NCI-H1105 treated with DMSO at 0.1 percent for 48 hours (cell line): ENCODE measurements around the gene LTBP4.

Source experiments
- DNase-seq: peaks from one replicate; lab custom pipeline; 2025; lab: John Stamatoyannopoulos, UW

Gene LTBP4

GRCh38 chr19:40597329-40597838 lies 3.8 kb upstream of the LTBP4 start:
- DNase-seq, result no peak

DNA sequence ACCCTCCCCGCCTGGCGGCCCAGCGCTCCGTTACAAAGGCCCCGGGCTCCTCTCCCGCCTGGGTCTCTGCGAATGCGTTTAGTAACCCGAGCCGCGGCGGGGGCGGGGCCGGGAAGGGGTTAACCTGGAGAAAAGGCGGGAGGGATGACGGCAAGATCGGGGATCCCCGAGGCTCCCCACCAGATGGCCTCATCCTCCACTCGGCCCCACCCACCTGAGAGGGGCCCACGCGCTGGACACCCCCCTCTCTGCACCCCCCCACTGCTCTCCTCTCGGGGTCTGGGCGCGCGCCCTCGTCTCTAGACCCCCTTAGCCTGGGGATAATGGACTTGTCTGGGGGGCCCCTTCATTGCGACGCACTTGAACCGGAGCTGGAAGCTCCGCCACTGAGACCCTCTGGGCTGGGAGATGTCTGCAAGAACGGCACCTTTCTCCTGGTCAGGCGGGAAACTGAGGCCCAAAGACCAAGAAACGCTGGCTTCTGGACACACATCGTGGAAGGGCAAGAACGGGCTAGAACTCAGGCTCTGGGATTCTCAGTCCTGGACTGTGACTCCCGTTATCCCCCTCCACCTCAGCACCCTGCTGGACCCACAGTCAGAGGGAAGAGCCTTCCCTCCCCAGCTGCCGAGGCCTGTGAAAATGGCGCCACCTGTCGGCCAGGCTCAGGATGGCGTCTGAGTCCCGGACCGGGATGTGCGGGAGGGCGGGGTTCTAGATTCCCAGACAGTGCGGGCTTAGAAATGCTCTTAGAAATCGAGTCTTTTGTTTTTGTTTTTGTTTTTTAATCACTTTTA lies 2.9 kb upstream of the LTBP4 start:
- peak; percentile 84 for DNase-seq

DNA sequence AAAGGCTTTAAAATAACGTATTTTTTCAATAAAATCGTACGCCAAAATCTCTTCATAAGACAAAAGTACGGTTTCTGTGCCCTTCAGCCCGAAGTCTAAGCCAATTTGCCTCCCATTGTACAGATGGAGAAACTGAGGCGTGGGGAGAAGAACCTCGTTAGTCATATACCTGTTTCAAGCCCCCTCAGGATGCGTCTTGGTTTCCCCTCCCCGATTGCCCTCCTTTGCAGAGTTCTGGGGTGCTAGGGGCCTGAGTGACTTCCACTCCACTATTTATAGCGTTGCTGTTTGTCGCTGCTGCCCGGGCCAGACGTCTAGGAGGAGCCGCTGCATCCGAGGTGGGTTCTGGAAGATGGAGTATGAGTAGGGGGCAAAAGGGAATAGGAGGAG lies 2.3 kb upstream of the LTBP4 start:
- no peak for DNase-seq

DNA sequence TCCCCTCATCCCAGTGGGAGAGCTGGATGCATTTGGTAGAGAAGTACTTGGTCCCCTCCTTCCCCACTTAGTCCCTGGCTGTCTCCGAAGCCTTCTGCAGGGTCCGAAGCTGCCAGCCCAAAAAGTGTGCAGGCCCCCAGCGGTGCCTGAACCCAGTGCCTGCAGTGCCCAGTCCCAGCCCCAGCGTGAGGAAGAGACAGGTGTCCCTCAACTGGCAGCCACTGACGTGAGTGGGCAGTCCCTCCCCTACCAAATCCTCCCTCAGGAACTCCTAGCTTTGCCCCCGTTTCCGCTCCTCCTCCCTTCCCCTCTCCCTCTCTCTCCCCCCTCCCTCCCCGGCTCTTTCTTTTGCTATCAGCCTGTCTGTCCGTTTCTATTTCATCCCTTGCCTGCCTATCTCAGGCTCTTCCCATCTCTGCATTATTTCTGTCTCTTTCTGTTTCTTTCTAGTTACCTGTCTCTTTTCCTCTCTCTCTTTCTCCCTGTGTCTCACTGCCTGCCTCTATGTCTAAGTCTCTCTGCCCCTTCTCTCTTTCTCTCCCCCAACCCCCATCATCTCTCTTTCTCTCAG lies 1.8 kb upstream of the LTBP4 start:
- DNase-seq, result no peak

GRCh38 chr19:40599902-40600569 lies 1.1 kb upstream of the LTBP4 start:
- DNase-seq, result no peak

- DNase-seq, result no peak
Measured at GRCh38 chr19:40600570-40601133, 517 bp upstream of the LTBP4 start.

GRCh38 chr19:40603071-40603388 lies 1.9 kb downstream of the LTBP4 start:
- no peak for DNase-seq

DNA sequence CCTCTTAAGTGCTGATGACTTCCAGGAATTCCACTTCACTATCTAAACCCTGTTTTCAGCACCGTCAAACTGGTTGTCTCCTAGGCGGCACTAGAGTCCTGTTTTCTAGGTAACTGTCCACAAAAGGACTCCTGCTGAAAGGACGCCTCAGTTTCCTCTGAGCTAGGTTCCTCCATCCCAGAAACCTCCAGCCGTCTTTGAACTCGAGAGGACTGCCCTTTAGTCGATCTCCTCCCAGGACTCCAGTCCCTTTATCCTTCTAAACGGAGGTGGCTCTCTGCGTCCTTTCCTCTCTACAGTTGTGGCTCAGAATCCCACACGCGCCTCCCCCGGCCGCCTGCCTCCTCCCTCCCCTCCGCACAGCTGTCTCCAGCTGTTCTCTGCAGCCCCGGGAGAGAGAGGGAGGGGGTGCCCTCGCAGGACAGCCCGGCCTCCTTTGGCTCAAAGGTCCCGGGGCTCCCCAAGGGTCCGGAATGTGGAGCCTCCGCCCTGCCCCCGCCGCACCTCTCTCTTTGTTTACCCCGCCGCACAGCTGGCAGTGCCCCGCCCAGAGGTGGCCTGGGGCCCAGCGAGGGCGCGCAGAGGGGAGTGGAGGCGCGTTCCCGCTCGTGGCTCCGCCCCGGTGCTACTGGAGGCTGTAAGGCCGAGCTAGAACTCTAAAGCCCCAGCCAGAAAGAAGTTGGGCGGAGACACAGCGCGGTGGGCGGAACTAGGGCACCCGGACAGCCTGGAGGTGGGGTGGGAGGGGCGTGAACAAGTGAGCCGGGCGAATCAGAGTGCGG lies 2.4 kb downstream of the LTBP4 start:
- peak; percentile 92 for DNase-seq

DNA sequence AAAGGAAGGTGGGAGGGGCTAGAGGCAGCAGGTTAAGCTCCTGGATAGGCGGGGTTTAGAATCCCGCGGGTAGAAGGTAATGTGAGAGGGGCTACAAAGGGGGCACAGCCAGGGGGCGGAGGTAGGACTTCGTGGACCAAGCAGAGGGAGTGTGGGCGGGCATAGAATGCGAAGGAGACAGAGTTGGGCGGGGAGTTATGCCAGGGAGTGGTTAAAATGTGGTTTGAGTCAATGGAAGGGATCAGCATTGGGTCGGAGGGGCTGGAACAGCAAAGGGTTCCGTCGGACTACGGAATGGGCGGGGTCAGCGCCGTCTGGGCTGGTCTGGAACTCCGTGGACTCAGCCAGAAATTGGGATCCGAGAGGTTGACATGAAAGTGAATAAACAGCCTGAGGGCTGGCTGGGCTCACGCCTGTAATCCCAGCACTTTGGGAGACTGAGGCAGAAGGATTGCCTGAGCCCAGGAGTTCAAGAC lies 3.0 kb downstream of the LTBP4 start:
- DNase-seq, result no peak

- DNase-seq, result no peak
Measured at GRCh38 chr19:40604647-40605215, 3.6 kb downstream of the LTBP4 start.

- DNase-seq, result peak; percentile 36
Measured at GRCh38 chr19:40605216-40605971, 4.2 kb downstream of the LTBP4 start.

DNA sequence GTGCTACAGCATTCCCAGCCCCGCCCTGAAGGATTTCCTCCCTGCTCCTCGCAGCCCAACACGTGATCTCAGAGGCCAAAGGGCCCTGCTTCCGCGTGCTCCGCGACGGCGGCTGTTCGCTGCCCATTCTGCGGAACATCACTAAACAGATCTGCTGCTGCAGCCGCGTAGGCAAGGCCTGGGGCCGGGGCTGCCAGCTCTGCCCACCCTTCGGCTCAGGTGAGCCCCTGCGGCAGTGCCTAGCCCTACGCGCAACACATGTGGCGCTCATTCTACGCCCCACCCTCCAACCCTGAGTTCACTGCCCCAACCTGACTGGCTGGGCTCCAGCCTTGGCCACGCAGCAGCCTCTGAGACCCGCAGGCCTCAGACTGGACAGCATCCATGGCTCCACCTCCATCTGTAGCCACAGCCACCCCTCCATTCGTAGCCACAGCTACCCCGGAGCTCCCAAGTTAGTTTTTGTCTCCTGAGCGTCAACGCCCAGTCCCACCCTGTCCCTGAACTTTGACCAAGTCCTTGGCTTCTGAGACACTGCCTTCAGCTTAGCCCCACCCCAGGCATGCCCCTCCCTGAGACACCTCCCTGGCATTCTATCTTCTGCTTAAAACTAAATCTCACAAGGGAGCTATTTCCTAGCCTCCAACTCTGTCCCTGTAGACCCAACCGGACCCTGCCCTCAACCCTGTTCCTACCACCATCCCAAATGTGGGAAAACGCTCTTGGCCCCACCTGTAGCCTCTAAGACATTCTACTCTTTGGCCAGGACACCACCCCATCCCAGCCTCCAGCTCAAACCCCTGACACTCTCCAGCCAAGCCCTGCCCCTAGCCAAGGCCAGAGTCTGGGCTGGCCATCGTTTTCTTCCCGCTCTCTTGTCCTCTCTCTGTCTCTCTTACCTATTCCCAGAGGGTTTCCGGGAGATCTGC lies 6.4 kb downstream of the LTBP4 start:
- no peak for DNase-seq

- DNase-seq, result no peak
Measured at GRCh38 chr19:40608240-40608621, 7.1 kb downstream of the LTBP4 start.

GRCh38 chr19:40608957-40609356 lies 7.8 kb downstream of the LTBP4 start:
- no peak for DNase-seq

DNA sequence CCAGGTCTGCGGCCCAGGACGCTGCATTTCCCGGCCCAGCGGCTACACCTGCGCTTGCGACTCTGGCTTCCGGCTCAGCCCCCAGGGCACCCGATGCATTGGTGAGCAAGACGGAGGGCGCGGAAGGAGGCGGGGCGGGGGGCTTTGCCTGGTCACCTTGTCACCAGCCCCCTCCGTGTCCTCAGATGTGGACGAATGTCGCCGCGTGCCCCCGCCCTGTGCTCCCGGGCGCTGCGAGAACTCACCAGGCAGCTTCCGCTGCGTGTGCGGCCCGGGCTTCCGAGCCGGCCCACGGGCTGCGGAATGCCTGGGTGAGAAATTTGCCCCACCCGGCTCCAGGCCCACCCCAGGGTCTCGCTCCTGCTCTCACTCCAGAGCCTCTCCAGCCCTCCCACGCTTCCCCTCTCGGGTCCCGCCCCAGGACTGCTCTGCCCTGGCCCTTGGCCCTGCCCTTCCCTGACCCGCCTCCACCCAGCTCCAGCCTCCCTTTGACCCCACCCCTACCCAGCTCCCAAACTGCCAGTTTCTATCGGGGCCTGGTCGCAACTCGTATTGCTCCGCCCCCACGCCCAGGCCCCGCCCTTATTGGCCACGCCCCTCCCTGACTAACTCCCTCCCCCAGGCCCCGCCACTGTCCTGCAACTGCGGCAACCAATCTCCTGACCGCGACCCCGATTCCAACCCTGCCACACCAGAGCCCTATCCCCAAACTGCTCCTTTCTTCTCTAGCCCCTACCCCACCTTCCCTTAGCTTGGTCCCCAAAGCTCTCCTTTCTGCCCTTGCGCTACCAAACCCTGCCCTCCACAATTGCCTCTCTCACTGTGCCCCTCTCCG lies 8.6 kb downstream of the LTBP4 start:
- DNase-seq, result peak; percentile 58

- DNase-seq, result peak; percentile 13
Measured at GRCh38 chr19:40610396-40611064, 9.4 kb downstream of the LTBP4 start.

GRCh38 chr19:40611096-40611495 lies 9.9 kb downstream of the LTBP4 start:
- no peak for DNase-seq
